Peyer's patch (tissue), 4 donors: ENCODE measurements around the gene STOM.

Experiments used
- CTCF ChIP-seq, 6 experiments: fragments of 450-650 bp in 4 of 6; fragments of 200-600 bp in 2 of 6; sonication (generic) in 1 of 6; IDR thresholded peaks; one replicate each; pipeline ENCODE4 v1.5.1; 2017 to 2019; ENCODE audit warnings: antibody characterized with exemption in 6 of 6, mild to moderate bottlenecking in 3 of 6, moderate library complexity in 1 of 6
- POLR2A ChIP-seq, 2 donors: fragments of 450-650 bp; IDR thresholded peaks; one replicate each; pipeline ENCODE4 v1.5.1; 2017; ENCODE audit warnings: antibody characterized with exemption in 2 of 2, mild to moderate bottlenecking in 2 of 2, moderate library complexity in 2 of 2

GRCh38 chr9:121325387-121325786, 44.7 kb downstream of the STOM start:
- no peak for TF ChIP-seq CTCF (IDR thresholded peaks at IDR 0.05)
- TF ChIP-seq POLR2A (IDR thresholded peaks at IDR 0.05) = no peak
